Colonic mucosa (tissue), 4 donors: ENCODE results near the gene BPIFB2. TPM values are rescaled to one million over a fixed set of nuclear protein-coding genes. Genes with fewer than 3 reads are reported as not detected.

Experiments
- DNase-seq: peaks from one replicate; pipeline ENCODE4 v3.0.0-alpha.2; 2020
- H3K27ac ChIP-seq: fragments of 200-600 bp; one replicate; pipeline ENCODE4 v1.8.0; 2021
- H3K27me3 ChIP-seq: fragments of 200-600 bp; one replicate; pipeline ENCODE4 v1.8.0; 2021
- H3K36me3 ChIP-seq: fragments of 200-600 bp; one replicate; pipeline ENCODE4 v1.8.0; 2021
- H3K4me1 ChIP-seq: fragments of 200-600 bp; one replicate; pipeline ENCODE4 v1.8.0; 2021; ENCODE audit warnings: mild to moderate bottlenecking
- H3K4me3 ChIP-seq: fragments of 200-600 bp; one replicate; pipeline ENCODE4 v1.8.0; 2021
- H3K9ac ChIP-seq, 2 donors: one replicate each; pipeline ENCODE4 v1.7.0; 2013; ENCODE audit warnings: control low read depth in 2 of 2, low read depth in 2 of 2, low read length in 2 of 2
- H3K9me3 ChIP-seq: fragments of 200-600 bp; one replicate; pipeline ENCODE4 v1.8.0; 2021
- CTCF ChIP-seq: fragments of 200-600 bp; IDR thresholded peaks from one replicate; pipeline ENCODE4 v1.8.0; 2022; ENCODE audit warnings: antibody characterized with exemption, mild to moderate bottlenecking
- intact Hi-C: fragments of 100-400 bp; cut with DNase I; formaldehyde crosslinking; loops from one replicate; pipeline ENCODE4 v1.14.1; 2022
- total RNA-seq, 2 donors: library from RNA; stranded (reverse); fragmentation: NEBNext Ultra II Directional in 1 of 2; extraction: Animal tissue kit (Norgen Biotek cat#: 25700) in 1 of 2; gene quantifications; one replicate each; pipeline ENCODE4 v1.2.1, GENCODE V29; 2021
- donor health status: healthy.
- donor health status: DM: no; HTN: no; CAD: no.
- donor health status: DM: no; HTN: no; CAD: no.

Gene BPIFB2
- total RNA-seq, 2 donors from 2014 or later, result 0.35 TPM; not detected in 1

- H3K36me3 ChIP-seq, result no peaks in the 10 kb centered on the region
- H3K27ac ChIP-seq, result no peak overlapping the region
- no peaks in the 10 kb centered on the region for H3K9me3 ChIP-seq
- no peaks in the 10 kb centered on the region for H3K4me1 ChIP-seq
- H3K4me3 ChIP-seq, result no peak overlapping the region
- TF ChIP-seq CTCF, result no peak
- H3K27me3 ChIP-seq, result no peaks in the 10 kb centered on the region
- no peak for DNase-seq
- no peak overlapping the region for H3K9ac ChIP-seq
- intact Hi-C loops, result no loop called here
Measured at GRCh38 chr20:32984631-32985354, 22.7 kb upstream of the BPIFB2 start.

GRCh38 chr20:32985596-32985995, 21.9 kb upstream of the BPIFB2 start:
- intact Hi-C loops, result no loop called here
- Histone ChIP-seq H3K4me1 (no peaks in the 10 kb centered on the region), H3K9ac (no peak overlapping the region), H3K27me3 (no peaks in the 10 kb centered on the region), H3K27ac (no peak overlapping the region), H3K9me3 (no peaks in the 10 kb centered on the region), H3K36me3 (no peaks in the 10 kb centered on the region), H3K4me3 (no peak overlapping the region)
- no peak for TF ChIP-seq CTCF
- no peak for DNase-seq

GRCh38 chr20:32986331-32986966, 21.1 kb upstream of the BPIFB2 start:
- Histone ChIP-seq H3K27me3 (no peaks in the 10 kb centered on the region), H3K4me1 (no peaks in the 10 kb centered on the region), H3K4me3 (no peak overlapping the region), H3K9me3 (no peaks in the 10 kb centered on the region), H3K9ac (no peak overlapping the region), H3K27ac (no peak overlapping the region), H3K36me3 (no peaks in the 10 kb centered on the region)
- intact Hi-C loops, result no loop called here
- DNase-seq, result no peak
- TF ChIP-seq CTCF, result no peak

GRCh38 chr20:32987044-32987825, 20.3 kb upstream of the BPIFB2 start:
- Histone ChIP-seq H3K36me3 (no peaks in the 10 kb centered on the region), H3K27me3 (no peaks in the 10 kb centered on the region), H3K9ac (no peak overlapping the region), H3K27ac (no peak overlapping the region), H3K9me3 (no peaks in the 10 kb centered on the region), H3K4me1 (no peaks in the 10 kb centered on the region), H3K4me3 (no peak overlapping the region)
- no peak for TF ChIP-seq CTCF
- intact Hi-C loops, result no loop called here
- no peak for DNase-seq

GRCh38 chr20:32988008-32988407, 19.5 kb upstream of the BPIFB2 start:
- intact Hi-C loops, result no loop called here
- Histone ChIP-seq H3K9me3 (no peaks in the 10 kb centered on the region), H3K4me1 (no peaks in the 10 kb centered on the region), H3K36me3 (no peaks in the 10 kb centered on the region), H3K9ac (no peak overlapping the region), H3K27me3 (no peaks in the 10 kb centered on the region), H3K27ac (no peak overlapping the region), H3K4me3 (no peak overlapping the region)
- TF ChIP-seq CTCF, result no peak
- DNase-seq, result no peak
